ENCODE results near the gene PGBD5. TPM values are rescaled to one million over a fixed set of nuclear protein-coding genes. Genes with fewer than 3 reads are reported as not detected.

PGBD5 gene
- total and polyA plus RNA-seq, 9 of the 15 experiments (the other 6 are each of a cell fraction or from before 2014, with no cell fraction given) = under 0.01 to 0.40 (median 0.10) TPM; not detected in 3

GRCh38 chr1:230332575-230333066, 93.5 kb downstream of the PGBD5 start (continued):
- TF ChIP-seq, protein P1, sequence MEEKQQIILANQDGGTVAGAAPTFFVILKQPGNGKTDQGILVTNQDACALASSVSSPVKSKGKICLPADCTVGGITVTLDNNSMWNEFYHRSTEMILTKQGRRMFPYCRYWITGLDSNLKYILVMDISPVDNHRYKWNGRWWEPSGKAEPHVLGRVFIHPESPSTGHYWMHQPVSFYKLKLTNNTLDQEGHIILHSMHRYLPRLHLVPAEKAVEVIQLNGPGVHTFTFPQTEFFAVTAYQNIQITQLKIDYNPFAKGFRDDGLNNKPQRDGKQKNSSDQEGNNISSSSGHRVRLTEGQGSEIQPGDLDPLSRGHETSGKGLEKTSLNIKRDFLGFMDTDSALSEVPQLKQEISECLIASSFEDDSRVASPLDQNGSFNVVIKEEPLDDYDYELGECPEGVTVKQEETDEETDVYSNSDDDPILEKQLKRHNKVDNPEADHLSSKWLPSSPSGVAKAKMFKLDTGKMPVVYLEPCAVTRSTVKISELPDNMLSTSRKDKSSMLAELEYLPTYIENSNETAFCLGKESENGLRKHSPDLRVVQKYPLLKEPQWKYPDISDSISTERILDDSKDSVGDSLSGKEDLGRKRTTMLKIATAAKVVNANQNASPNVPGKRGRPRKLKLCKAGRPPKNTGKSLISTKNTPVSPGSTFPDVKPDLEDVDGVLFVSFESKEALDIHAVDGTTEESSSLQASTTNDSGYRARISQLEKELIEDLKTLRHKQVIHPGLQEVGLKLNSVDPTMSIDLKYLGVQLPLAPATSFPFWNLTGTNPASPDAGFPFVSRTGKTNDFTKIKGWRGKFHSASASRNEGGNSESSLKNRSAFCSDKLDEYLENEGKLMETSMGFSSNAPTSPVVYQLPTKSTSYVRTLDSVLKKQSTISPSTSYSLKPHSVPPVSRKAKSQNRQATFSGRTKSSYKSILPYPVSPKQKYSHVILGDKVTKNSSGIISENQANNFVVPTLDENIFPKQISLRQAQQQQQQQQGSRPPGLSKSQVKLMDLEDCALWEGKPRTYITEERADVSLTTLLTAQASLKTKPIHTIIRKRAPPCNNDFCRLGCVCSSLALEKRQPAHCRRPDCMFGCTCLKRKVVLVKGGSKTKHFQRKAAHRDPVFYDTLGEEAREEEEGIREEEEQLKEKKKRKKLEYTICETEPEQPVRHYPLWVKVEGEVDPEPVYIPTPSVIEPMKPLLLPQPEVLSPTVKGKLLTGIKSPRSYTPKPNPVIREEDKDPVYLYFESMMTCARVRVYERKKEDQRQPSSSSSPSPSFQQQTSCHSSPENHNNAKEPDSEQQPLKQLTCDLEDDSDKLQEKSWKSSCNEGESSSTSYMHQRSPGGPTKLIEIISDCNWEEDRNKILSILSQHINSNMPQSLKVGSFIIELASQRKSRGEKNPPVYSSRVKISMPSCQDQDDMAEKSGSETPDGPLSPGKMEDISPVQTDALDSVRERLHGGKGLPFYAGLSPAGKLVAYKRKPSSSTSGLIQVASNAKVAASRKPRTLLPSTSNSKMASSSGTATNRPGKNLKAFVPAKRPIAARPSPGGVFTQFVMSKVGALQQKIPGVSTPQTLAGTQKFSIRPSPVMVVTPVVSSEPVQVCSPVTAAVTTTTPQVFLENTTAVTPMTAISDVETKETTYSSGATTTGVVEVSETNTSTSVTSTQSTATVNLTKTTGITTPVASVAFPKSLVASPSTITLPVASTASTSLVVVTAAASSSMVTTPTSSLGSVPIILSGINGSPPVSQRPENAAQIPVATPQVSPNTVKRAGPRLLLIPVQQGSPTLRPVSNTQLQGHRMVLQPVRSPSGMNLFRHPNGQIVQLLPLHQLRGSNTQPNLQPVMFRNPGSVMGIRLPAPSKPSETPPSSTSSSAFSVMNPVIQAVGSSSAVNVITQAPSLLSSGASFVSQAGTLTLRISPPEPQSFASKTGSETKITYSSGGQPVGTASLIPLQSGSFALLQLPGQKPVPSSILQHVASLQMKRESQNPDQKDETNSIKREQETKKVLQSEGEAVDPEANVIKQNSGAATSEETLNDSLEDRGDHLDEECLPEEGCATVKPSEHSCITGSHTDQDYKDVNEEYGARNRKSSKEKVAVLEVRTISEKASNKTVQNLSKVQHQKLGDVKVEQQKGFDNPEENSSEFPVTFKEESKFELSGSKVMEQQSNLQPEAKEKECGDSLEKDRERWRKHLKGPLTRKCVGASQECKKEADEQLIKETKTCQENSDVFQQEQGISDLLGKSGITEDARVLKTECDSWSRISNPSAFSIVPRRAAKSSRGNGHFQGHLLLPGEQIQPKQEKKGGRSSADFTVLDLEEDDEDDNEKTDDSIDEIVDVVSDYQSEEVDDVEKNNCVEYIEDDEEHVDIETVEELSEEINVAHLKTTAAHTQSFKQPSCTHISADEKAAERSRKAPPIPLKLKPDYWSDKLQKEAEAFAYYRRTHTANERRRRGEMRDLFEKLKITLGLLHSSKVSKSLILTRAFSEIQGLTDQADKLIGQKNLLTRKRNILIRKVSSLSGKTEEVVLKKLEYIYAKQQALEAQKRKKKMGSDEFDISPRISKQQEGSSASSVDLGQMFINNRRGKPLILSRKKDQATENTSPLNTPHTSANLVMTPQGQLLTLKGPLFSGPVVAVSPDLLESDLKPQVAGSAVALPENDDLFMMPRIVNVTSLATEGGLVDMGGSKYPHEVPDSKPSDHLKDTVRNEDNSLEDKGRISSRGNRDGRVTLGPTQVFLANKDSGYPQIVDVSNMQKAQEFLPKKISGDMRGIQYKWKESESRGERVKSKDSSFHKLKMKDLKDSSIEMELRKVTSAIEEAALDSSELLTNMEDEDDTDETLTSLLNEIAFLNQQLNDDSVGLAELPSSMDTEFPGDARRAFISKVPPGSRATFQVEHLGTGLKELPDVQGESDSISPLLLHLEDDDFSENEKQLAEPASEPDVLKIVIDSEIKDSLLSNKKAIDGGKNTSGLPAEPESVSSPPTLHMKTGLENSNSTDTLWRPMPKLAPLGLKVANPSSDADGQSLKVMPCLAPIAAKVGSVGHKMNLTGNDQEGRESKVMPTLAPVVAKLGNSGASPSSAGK (IDR thresholded peaks at IDR 0.05) = peak; percentile 13; the same call in 1 of the 2 replicates
- TF ChIP-seq ID3 (CRISPR knock-in tag; IDR thresholded peaks at IDR 0.05) (no peak), ID3 (tag; IDR thresholded peaks at IDR 0.05) (0 out of 2 replicates have a peak, but pooled peaks have one; percentile 20), MAX (CRISPR knock-in tag; IDR thresholded peaks at IDR 0.05) (no peak), NFE2 (IDR thresholded peaks at IDR 0.05; ENCODE audit: low read depth) (no peak), CBX3 (IDR thresholded peaks at IDR 0.05; ENCODE audit: borderline replicate concordance in 1 of 2, low read length in 2 of 2) (no peak), YBX1 (IDR thresholded peaks at IDR 0.05) (no peak), LCOR (CRISPR knock-in tag; IDR thresholded peaks at IDR 0.05) (0 out of 2 replicates have a peak, but pooled peaks have one; percentile 30), NRF1 (conservative IDR thresholded peaks at IDR 0.05 in 1 of 2, IDR thresholded peaks at IDR 0.05 in 1 of 2) (peak in 1 of 2 experiments; percentile 51; a peak in 1 of 4 replicates), CBX5 (IDR thresholded peaks at IDR 0.05; ENCODE audit: borderline replicate concordance, low read depth) (0 out of 2 replicates have a peak, but pooled peaks have one; percentile 10), SRSF1 (IDR thresholded peaks at IDR 0.05; ENCODE audit: low read depth, low read length) (no peak)
- TF ChIP-seq, protein P2, sequence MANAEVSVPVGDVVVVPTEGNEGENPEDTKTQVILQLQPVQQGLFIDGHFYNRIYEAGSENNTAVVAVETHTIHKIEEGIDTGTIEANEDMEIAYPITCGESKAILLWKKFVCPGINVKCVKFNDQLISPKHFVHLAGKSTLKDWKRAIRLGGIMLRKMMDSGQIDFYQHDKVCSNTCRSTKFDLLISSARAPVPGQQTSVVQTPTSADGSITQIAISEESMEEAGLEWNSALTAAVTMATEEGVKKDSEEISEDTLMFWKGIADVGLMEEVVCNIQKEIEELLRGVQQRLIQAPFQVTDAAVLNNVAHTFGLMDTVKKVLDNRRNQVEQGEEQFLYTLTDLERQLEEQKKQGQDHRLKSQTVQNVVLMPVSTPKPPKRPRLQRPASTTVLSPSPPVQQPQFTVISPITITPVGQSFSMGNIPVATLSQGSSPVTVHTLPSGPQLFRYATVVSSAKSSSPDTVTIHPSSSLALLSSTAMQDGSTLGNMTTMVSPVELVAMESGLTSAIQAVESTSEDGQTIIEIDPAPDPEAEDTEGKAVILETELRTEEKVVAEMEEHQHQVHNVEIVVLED (CRISPR knock-in tag; IDR thresholded peaks at IDR 0.05) = no peak
- TF ChIP-seq, protein P3, sequence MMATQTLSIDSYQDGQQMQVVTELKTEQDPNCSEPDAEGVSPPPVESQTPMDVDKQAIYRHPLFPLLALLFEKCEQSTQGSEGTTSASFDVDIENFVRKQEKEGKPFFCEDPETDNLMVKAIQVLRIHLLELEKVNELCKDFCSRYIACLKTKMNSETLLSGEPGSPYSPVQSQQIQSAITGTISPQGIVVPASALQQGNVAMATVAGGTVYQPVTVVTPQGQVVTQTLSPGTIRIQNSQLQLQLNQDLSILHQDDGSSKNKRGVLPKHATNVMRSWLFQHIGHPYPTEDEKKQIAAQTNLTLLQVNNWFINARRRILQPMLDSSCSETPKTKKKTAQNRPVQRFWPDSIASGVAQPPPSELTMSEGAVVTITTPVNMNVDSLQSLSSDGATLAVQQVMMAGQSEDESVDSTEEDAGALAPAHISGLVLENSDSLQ (IDR thresholded peaks at IDR 0.05) = peak; percentile 40; the same call in 1 of the 2 replicates

Measured in K562 (cell line).